ENCODE measurements around the gene AFM. TPM values are rescaled to one million over a fixed set of nuclear protein-coding genes. Genes with fewer than 3 reads are reported as not detected.

Gene AFM
- total RNA-seq, 1 experiment from 2014 or later: not detected

DNA sequence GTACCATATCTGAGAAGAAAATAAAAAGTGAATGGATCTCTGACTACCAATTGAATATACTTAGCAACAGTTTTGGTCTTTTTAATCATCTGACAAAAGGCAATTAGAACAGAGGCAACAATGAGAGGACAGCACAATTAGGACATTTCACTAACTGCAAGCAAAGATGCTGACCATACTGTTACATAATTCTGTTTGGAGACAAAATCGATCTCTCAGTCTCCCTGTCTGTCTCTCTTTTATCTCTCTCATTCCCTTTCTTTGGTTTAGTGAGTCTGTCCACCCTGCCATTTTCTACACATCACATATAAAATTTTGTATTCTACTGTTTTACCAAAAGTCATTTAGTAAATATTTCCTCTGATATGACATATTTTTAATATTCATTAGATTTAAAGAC lies 2.2 kb upstream of the AFM start:
- in situ Hi-C loops (cut with HindIII; ENCODE audit: low pct_unique_long_range_greater_than_20kb, low sequenced_read_pairs): no loop called here
- DNase-seq (ENCODE audit: low read depth, low spot score): no peak

DNA sequence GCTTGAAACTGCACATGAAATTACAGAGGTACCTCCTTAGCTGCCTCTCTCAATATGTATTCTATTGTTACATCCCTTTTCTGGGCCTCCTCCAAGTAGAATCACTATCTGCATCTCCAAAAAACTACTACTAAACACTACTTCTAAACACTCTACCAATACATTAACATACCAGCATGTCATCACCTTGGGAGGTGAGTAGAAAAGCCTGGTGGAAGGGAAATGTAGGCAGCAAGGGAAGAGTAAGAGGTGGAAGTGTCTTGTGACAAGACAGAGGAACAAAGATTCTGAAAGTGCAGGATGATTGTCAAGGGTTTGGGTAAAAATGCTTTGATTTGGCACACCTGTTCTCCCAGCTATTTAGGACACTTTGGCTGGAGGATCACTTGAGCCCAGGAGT lies 3.5 kb downstream of the AFM start:
- DNase-seq (ENCODE audit: low read depth, low spot score): no peak
- in situ Hi-C loops (cut with HindIII; ENCODE audit: low pct_unique_long_range_greater_than_20kb, low sequenced_read_pairs): no loop called here

DNA sequence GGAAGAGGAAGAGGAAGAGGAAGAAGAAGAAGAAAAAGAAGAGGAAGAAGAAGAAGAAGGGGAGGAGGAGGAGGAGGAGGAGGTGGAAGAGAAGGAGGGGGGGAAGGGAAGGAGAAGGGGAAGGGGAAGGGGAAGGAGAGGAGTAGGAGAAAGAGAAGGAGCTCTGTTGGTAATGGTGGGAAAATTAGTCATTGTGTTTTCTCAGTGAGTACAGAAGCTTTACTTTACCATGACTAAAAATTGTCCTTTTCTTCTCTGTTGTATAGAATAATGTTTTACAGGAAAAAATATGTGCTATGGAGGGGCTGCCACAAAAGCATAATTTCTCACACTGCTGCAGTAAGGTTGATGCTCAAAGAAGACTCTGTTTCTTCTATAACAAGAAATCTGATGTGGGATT lies 4.1 kb downstream of the AFM start:
- in situ Hi-C loops (cut with HindIII; ENCODE audit: low pct_unique_long_range_greater_than_20kb, low sequenced_read_pairs): no loop called here
- DNase-seq (ENCODE audit: low read depth, low spot score): no peak

DNA sequence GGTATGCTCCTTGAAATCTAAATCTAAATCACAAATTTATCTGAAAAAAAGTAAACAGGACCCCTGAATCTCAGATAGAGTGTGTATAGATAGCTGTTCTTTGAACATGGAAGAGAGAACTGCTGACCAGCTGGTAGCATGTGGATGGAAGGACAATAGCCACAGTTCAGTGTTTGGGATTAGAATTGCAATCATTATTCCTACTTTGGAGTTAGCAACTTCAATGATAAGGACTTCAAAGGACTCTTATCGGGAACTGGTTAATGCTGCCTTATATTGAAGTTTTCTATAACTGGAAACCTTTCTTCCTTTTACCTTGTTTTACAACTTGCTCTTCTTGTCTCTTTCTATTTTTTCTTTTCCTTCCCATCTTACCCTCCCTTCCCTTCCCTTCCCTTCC lies 5.0 kb downstream of the AFM start:
- in situ Hi-C loops (cut with HindIII; ENCODE audit: low pct_unique_long_range_greater_than_20kb, low sequenced_read_pairs): no loop called here
- DNase-seq (ENCODE audit: low read depth, low spot score): no peak

DNA sequence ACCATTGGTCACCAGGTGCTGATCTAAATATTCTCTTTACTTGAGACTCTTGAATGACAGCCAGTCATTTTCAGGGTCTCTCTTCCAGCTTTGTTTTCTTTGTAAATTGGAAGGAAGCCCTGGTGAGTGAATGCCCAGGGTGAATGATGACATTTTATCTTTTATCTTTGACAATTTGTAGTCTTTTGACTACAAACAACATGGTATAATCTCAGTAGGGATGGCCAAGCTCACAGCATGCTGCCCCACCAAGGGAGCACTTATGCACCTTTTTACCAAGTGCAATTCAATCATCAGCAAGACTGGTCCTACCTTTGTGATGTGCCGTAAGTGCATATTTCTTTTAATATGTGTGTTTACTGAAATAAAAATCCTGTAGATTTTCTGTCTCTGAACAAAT lies 5.7 kb downstream of the AFM start:
- DNase-seq (ENCODE audit: low read depth, low spot score): no peak
- in situ Hi-C loops (cut with HindIII; ENCODE audit: low pct_unique_long_range_greater_than_20kb, low sequenced_read_pairs): no loop called here

DNA sequence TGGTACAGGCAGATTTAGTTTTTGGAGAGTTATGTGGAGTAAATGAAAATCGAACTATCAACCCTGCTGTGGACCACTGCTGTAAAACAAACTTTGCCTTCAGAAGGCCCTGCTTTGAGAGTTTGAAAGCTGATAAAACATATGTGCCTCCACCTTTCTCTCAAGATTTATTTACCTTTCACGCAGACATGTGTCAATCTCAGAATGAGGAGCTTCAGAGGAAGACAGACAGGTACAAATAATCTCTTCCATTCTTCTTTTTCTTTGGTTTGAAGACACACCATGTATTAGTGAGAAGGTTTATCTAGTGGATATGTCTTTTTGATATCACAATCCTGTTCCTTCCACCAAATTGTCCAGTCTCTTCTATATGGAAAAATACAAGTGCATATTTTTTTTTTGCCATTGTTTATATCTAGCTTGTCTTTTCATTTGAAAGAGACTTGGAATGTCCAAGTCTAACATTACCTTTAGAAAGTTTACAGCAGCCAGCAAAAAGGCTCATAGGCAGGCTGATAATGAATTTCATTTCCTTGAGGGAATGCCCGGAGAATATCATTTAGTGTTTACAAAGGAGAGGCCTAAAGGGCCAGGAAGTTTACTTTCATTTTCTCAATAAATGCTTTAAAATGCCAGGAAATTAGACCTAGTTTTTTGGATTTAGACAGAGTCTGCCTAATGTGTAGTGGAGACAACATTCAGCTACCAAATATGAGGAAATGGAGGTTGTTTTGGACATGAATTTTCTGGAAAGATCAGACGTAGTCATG lies 18.6 kb downstream of the AFM start:
- in situ Hi-C loops (cut with HindIII; ENCODE audit: low pct_unique_long_range_greater_than_20kb, low sequenced_read_pairs): no loop called here
- DNase-seq (ENCODE audit: low read depth, low spot score): no peak

DNA sequence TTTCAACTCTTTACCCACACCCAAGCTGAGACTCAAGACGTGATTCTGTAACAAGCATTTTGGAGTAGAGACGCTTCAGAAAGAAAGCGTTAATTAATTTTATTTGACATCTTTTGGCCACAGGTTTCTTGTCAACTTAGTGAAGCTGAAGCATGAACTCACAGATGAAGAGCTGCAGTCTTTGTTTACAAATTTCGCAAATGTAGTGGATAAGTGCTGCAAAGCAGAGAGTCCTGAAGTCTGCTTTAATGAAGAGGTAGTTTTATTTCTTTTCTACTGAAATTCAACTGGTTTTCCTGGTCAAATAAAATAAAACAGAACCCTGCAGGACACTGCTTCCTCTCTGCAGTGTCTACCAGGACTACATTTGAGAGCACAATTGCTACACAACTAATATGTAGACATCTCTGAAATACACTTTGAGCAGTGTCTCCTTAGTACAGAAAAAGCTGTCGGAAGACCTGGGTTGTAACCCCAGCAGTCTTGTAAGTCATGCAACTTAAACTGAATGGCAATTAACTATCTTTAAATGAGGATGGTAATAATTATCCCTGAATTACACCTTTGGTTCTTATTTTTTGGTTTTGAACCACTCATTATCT lies 20.2 kb downstream of the AFM start:
- DNase-seq (ENCODE audit: low read depth, low spot score): no peak
- in situ Hi-C loops (cut with HindIII; ENCODE audit: low pct_unique_long_range_greater_than_20kb, low sequenced_read_pairs): no loop called here

DNA sequence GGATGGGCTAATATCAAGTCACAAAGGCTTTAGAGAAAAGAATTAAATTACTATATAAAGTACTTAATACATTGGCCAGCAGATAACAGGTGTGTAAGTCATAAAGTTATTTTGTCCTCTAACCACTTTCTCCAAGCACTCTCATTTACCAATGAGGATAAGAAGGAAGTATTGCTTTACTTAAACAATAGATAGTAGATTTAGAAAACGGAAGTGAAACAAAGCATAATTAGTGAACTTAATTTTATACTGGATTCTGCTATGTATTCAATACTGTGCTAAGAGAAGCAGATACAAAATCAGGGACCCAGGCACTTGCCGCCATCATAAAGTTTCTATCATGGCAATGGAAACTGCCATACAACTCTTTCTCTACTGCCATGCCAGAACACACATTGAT lies 24.0 kb downstream of the AFM start:
- in situ Hi-C loops (cut with HindIII; ENCODE audit: low pct_unique_long_range_greater_than_20kb, low sequenced_read_pairs): no loop called here
- DNase-seq (ENCODE audit: low read depth, low spot score): no peak

DNA sequence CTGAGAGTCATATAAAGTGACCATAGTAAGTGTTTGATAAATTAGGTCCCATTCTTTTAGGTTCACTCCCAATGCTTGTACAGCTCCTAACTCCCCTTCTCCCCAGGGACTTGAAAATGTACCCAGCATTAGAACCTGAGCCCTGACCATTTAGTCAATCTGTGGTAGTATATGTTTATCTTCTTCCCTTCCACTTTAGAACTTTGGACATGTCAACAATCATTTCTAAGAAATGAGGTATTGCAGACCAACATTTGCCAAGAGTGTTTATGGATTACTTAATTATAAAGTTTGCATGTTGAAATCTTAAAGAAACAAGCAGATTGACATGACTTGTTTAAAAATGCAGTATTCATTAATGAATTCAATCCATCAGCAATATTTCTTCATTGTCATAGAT lies 26.0 kb downstream of the AFM start:
- DNase-seq (ENCODE audit: low read depth, low spot score): no peak
- in situ Hi-C loops (cut with HindIII; ENCODE audit: low pct_unique_long_range_greater_than_20kb, low sequenced_read_pairs): no loop called here

DNA sequence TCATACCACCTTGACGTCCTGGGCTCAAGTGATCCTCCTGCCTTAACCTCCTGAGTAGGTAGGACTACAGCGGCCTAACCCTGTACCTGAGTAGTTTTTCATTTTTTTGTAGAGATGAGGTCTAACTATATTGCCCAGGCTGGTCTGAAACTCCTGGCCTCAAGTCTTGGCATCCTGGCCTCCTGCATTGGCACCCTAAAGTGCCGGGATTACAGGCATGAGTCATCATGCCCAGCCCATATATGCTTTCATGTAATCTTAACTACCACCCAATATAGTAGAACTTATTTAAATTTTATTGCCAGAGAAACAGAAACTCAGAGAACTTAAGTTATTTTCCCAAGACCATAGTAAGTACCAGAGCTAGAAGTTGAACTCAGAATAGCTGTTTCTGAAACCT lies 27.1 kb downstream of the AFM start:
- in situ Hi-C loops (cut with HindIII; ENCODE audit: low pct_unique_long_range_greater_than_20kb, low sequenced_read_pairs): no loop called here
- DNase-seq (ENCODE audit: low read depth, low spot score): no peak

DNA sequence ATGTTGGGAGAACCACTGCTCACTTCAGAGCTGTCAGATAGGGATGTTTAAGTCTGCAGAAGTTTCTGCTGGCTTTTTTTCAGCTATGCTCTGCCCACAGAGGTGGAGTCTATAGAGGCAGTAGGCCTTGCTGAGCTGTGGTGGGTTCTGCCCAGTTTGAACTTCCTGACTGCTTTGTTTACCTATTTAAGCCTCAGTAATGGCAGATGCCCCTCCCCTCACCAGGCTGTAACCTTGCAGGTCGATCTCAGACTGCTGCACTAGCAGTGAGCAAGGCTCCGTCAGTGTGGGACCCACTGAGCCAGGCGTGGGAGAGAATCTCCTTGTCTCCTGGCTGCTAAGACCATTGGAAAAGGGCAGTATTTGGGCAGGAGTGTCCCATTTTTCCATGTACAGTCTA lies 36.8 kb downstream of the AFM start:
- in situ Hi-C loops (cut with HindIII; ENCODE audit: low pct_unique_long_range_greater_than_20kb, low sequenced_read_pairs): no loop called here

DNA sequence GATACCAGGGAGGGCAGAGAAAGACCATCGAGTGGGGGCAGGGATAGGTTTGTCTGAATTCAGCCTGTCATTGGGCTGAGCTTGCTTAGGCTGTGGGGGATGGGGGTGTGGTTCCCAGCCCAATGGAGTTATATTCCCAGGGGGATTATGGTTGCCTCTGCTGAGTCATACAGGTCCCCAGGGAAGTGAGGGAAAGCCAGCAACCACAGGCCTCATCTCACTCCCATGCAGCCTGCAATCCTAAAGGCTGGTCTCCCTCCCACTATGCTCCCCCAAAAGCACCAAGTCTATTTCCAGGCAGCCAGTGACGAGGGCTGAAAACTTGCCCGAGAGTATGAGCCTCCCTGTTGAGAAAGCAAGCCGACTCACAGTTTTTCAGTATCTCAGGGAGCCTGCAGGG lies 39.3 kb downstream of the AFM start:
- in situ Hi-C loops (cut with HindIII; ENCODE audit: low pct_unique_long_range_greater_than_20kb, low sequenced_read_pairs): no loop called here

More for the DNA sequence above, 36.8 kb downstream of the AFM start:
- DNase-seq (ENCODE audit: low read depth, low spot score): no peak

DNA sequence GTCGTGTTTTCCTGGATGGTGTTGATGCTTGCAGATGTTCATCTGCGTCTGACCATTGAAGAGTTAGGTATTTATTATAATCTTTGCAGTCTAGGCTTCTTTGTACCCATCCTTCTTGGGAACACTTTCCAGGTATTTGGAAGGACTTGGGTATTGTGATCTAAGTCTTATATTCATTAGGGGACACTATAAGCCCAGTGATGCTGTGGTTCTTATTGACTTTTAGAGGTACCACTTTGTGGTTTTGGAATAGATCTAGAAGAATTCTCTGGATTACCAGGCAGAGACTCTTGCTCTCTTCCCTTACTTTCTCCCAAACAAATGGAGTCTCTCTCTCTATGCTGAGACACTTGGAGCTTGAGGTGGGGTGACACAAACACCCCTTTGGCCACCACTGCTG lies 41.6 kb downstream of the AFM start:
- in situ Hi-C loops (cut with HindIII; ENCODE audit: low pct_unique_long_range_greater_than_20kb, low sequenced_read_pairs): no loop called here
- peak; percentile 20 for DNase-seq (ENCODE audit: low read depth, low spot score)

More for the DNA sequence above, 39.3 kb downstream of the AFM start:
- peak; percentile 49 for DNase-seq (ENCODE audit: low read depth, low spot score)

DNA sequence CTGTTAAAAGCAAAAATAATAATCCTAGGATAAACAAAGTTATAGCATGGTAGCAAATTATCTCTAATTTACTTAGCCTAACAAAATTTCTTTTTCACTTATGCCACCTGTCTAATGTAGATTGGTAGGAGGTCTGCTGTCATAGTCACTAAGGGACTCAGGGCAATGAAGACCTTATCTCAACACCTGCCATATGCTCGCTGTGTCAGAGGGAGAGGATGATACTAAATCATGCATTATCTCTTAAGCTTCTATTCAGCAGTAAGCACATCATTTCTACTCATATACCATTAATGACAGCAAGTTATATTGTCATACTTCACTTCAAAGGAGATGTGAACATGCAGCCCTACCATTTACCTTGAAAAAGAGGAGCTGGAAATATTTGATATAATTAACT lies 44.1 kb downstream of the AFM start:
- in situ Hi-C loops (cut with HindIII; ENCODE audit: low pct_unique_long_range_greater_than_20kb, low sequenced_read_pairs): no loop called here

DNA sequence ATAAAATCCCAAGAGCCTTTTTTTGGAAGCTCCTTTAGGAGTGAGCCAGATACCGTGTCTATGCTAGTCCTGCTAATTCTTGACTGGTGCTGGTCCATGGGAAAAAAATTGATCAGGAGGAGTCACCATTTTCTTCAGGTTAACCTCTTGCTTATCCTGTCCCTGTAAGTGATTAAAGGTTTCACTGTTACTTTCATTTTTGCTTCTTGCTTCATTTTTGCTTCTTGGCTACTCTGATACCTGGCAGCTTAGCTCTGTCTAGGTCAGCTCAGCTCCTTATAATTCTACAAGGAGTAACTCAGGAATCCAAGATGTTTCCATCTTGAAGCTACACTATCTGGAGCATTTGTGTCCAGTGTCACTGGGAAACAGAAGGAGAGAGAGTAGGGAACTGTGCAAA lies 45.7 kb downstream of the AFM start:
- DNase-seq (ENCODE audit: low read depth, low spot score): no peak
- in situ Hi-C loops (cut with HindIII; ENCODE audit: low pct_unique_long_range_greater_than_20kb, low sequenced_read_pairs): no loop called here

More for the DNA sequence above, 44.1 kb downstream of the AFM start:
- no peak for DNase-seq (ENCODE audit: low read depth, low spot score)

DNA sequence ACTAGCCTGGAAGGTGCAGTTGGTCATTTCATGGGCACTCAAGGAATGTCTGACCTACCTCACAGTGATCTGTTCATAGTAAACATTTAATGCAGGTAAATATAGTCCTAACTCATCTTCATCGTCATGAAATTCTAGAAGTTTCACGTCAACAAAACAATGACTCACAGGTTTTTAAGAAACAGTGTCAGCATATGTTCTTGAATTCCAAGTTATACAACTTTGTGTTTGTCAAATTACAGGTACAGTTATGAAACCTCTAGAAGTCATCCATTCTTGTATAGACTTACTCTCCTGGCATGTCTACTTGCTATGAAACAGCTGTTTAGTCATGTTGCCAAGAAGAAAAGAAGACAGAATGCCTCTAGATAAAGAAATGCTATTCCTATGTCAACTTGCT lies 46.6 kb downstream of the AFM start:
- DNase-seq (ENCODE audit: low read depth, low spot score): no peak
- in situ Hi-C loops (cut with HindIII; ENCODE audit: low pct_unique_long_range_greater_than_20kb, low sequenced_read_pairs): no loop called here

DNA sequence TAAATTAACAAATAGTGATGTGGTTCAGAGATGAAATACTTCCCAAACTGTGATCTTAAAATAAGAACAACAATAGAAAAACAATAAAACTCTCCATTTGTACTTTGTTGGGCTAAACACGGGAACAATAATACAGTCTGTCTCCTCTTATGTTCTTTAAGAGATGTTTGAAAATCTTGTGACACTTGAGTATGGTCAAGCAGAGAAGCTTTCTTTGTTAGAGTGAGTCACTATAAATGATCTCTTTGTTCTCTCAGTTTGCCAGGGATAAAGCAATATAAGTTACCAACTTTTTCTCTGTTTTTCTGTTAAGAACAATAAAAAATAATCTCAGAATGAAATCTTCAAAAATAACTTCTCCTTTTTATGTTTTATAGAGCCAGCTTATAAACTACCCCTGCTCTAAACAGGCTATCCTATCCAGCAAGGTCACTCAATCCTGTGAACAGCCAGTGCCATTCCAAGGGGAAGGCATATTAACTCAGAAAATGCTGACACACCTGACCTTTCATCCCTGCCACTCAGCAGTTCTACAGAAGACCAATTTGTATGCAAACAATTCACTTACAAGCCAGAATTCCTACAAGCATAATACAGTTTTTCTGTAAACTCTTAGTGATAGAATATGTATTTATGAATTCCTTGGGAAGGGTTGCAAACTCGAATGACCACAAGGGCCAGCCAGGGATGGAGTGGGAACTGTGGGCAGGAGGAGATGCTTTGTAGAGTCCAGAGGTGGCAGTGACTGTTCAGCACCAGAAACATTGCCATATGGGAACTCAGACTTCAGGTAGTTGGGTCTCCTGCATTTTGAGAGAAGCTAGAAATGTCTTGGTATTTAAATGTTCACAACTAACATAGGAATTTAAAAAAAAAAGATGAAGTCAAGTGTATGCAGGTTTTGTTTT lies 52.2 kb downstream of the AFM start:
- DNase-seq (ENCODE audit: low read depth, low spot score): peak; percentile 71
- in situ Hi-C loops (cut with HindIII; ENCODE audit: low pct_unique_long_range_greater_than_20kb, low sequenced_read_pairs): no loop called here

DNA sequence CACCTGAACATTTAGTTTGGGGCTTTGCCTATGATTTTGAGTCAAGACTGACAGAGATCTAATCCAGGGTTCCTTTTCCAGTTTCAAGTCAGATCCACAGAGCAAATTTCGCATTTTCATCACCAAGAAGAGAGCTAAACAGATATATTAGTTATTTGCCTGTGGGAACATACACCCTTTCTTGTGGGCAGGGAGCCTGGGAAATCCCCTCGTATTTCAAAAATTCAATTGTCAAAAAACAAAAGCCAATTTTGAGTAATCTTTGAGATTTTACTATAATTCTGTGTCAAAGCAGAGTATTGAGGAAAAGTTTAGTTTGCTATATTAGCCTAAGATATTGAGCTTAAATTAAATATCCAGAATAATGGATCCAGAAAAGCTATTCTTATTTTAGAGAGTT lies 56.6 kb downstream of the AFM start:
- in situ Hi-C loops (cut with HindIII; ENCODE audit: low pct_unique_long_range_greater_than_20kb, low sequenced_read_pairs): no loop called here
- no peak for DNase-seq (ENCODE audit: low read depth, low spot score)

Data from SK-MEL-5 (cell line).